Activated CD4-positive, alpha-beta T cell treated with anti-CD3 and anti-CD28 coated beads, Interleukin-2, amount 10 ng/mL, durations not matched to agents 24 days and 14 days (primary cell): ENCODE measurements around the gene CDC123. TPM values are rescaled to one million over a fixed set of nuclear protein-coding genes. Genes with fewer than 3 reads are reported as not detected.
"Not testable (repeated sequence)": the region's sequence is repeated elsewhere in the genome, so short reads cannot be mapped to it uniquely, and the experiment has no call there.

Experiments
- DNase-seq: peaks from one replicate; pipeline ENCODE4 v3.0.0; 2022
- H3K27ac Mint-ChIP-seq: one replicate; pipeline ENCODE4 v1.8.0; 2022; ENCODE audit warnings: mild to moderate bottlenecking, mixed read lengths
- H3K27me3 Mint-ChIP-seq: one replicate; pipeline ENCODE4 v1.8.0; 2022; ENCODE audit warnings: mixed read lengths
- H3K36me3 Mint-ChIP-seq: one replicate; pipeline ENCODE4 v1.8.0; 2022; ENCODE audit warnings: low read depth, mild to moderate bottlenecking, mixed read lengths
- H3K4me1 Mint-ChIP-seq: one replicate; pipeline ENCODE4 v1.8.0; 2021; ENCODE audit warnings: mixed read lengths
- H3K4me3 Mint-ChIP-seq: one replicate; pipeline ENCODE4 v1.8.0; 2022; ENCODE audit warnings: mild to moderate bottlenecking, moderate library complexity, mixed read lengths
- H3K9me3 Mint-ChIP-seq: one replicate; pipeline ENCODE4 v1.8.0; 2021; ENCODE audit warnings: mixed read lengths
- intact Hi-C: fragments of 100-400 bp; cut with micrococcal nuclease; formaldehyde crosslinking; loops from one replicate; pipeline ENCODE4 v1.15.1; 2023
- total RNA-seq: library from RNA; stranded (reverse); gene quantifications from 2 replicates; pipeline ENCODE4 v1.2.3, GENCODE V29; 2022

Gene CDC123
- total RNA-seq, 1 donor from 2014 or later, result 185 TPM

GRCh38 chr10:12200850-12201249 is 4.9 kb downstream of the CDC123 start:
- Mint-ChIP-seq H3K36me3 (peaks cover 59% of the 10 kb centered on the region), H3K4me3 (peak overlapping the region; percentile 31), H3K4me1 (peaks cover 36% of the 10 kb centered on the region), H3K27ac (no peak overlapping the region), H3K27me3 (no peaks in the 10 kb centered on the region), H3K9me3 (no peaks in the 10 kb centered on the region)
- no peak for DNase-seq
- intact Hi-C loops, result no loop called here

- no peaks in the 10 kb centered on the region for H3K9me3 Mint-ChIP-seq
- intact Hi-C loops, result no loop called here
- DNase-seq, result peak; percentile 64
- peaks cover 54% of the 10 kb centered on the region for H3K36me3 Mint-ChIP-seq
- peaks cover 35% of the 10 kb centered on the region for H3K4me1 Mint-ChIP-seq
- peak overlapping the region; percentile 31 for H3K4me3 Mint-ChIP-seq
- peak overlapping the region; percentile 81 for H3K27ac Mint-ChIP-seq
- no peaks in the 10 kb centered on the region for H3K27me3 Mint-ChIP-seq
Measured at GRCh38 chr10:12201543-12201942, 5.6 kb downstream of the CDC123 start.

- H3K4me1 Mint-ChIP-seq, result peaks cover 36% of the 10 kb centered on the region
- H3K4me3 Mint-ChIP-seq, result no peak overlapping the region
- H3K9me3 Mint-ChIP-seq, result no peaks in the 10 kb centered on the region
- H3K27ac Mint-ChIP-seq, result peak overlapping the region; percentile 20
- intact Hi-C loops, result no loop called here
- DNase-seq, result no peak
- peaks cover 57% of the 10 kb centered on the region for H3K36me3 Mint-ChIP-seq
- H3K27me3 Mint-ChIP-seq, result no peaks in the 10 kb centered on the region
Measured at GRCh38 chr10:12202226-12202625, 6.2 kb downstream of the CDC123 start.

GRCh38 chr10:12205082-12205481 is 9.1 kb downstream of the CDC123 start:
- H3K4me3 Mint-ChIP-seq, result no peak overlapping the region
- DNase-seq, result no peak
- H3K27me3 Mint-ChIP-seq, result no peaks in the 10 kb centered on the region
- peak overlapping the region; percentile 40 for H3K27ac Mint-ChIP-seq
- intact Hi-C loops, result no loop called here
- no peaks in the 10 kb centered on the region for H3K9me3 Mint-ChIP-seq
- peaks cover 68% of the 10 kb centered on the region for H3K36me3 Mint-ChIP-seq
- H3K4me1 Mint-ChIP-seq, result peaks cover 40% of the 10 kb centered on the region

GRCh38 chr10:12207114-12207513 is 11.1 kb downstream of the CDC123 start:
- Mint-ChIP-seq H3K4me1 (peaks cover 30% of the 10 kb centered on the region), H3K27ac (no peak overlapping the region), H3K9me3 (no peaks in the 10 kb centered on the region), H3K4me3 (no peak overlapping the region), H3K36me3 (peaks cover 67% of the 10 kb centered on the region), H3K27me3 (no peaks in the 10 kb centered on the region)
- intact Hi-C loops, result no loop called here
- no peak for DNase-seq

GRCh38 chr10:12208460-12208859 is 12.5 kb downstream of the CDC123 start:
- H3K4me1 Mint-ChIP-seq, result peaks cover 23% of the 10 kb centered on the region
- no peak for DNase-seq
- peak overlapping the region; percentile 60 for H3K27ac Mint-ChIP-seq
- no peaks in the 10 kb centered on the region for H3K27me3 Mint-ChIP-seq
- H3K36me3 Mint-ChIP-seq, result peaks cover 59% of the 10 kb centered on the region
- H3K9me3 Mint-ChIP-seq, result no peaks in the 10 kb centered on the region
- no peak overlapping the region for H3K4me3 Mint-ChIP-seq
- intact Hi-C loops, result no loop called here

GRCh38 chr10:12212454-12212853 is 16.5 kb downstream of the CDC123 start:
- no peaks in the 10 kb centered on the region for H3K27me3 Mint-ChIP-seq
- H3K9me3 Mint-ChIP-seq, result no peaks in the 10 kb centered on the region
- H3K27ac Mint-ChIP-seq, result no peak overlapping the region
- no peak overlapping the region for H3K4me3 Mint-ChIP-seq
- H3K4me1 Mint-ChIP-seq, result peaks cover 27% of the 10 kb centered on the region
- peaks cover 60% of the 10 kb centered on the region for H3K36me3 Mint-ChIP-seq
- DNase-seq, result no peak
- intact Hi-C loops, result no loop called here

- intact Hi-C loops, result loop anchor here (1.0 kb wide), 1 partner anchor 498 kb away; no protein-coding TSS in a partner anchor
- peaks cover 53% of the 10 kb centered on the region for H3K36me3 Mint-ChIP-seq
- no peak for DNase-seq
- no peaks in the 10 kb centered on the region for H3K9me3 Mint-ChIP-seq
- H3K4me3 Mint-ChIP-seq, result no peak overlapping the region
- H3K27me3 Mint-ChIP-seq, result no peaks in the 10 kb centered on the region
- H3K4me1 Mint-ChIP-seq, result peaks cover 19% of the 10 kb centered on the region
- no peak overlapping the region for H3K27ac Mint-ChIP-seq
Measured at GRCh38 chr10:12213621-12214020, 17.6 kb downstream of the CDC123 start.

- no peak overlapping the region for H3K4me3 Mint-ChIP-seq
- intact Hi-C loops, result loop anchor here (1.0 kb wide), 1 partner anchor 497 kb away; no protein-coding TSS in a partner anchor
- H3K36me3 Mint-ChIP-seq, result peaks cover 54% of the 10 kb centered on the region
- H3K27me3 Mint-ChIP-seq, result no peaks in the 10 kb centered on the region
- DNase-seq, result no peak
- peak overlapping the region; percentile 80 for H3K27ac Mint-ChIP-seq
- peaks cover 15% of the 10 kb centered on the region for H3K4me1 Mint-ChIP-seq
- H3K9me3 Mint-ChIP-seq, result no peaks in the 10 kb centered on the region
Measured at GRCh38 chr10:12214093-12214492, 18.1 kb downstream of the CDC123 start.

GRCh38 chr10:12214763-12215218 is 18.8 kb downstream of the CDC123 start:
- Mint-ChIP-seq H3K9me3 (no peaks in the 10 kb centered on the region), H3K36me3 (peaks cover 54% of the 10 kb centered on the region), H3K27ac (peak overlapping the region; percentile 80), H3K27me3 (no peaks in the 10 kb centered on the region), H3K4me3 (peak overlapping the region; percentile 68), H3K4me1 (peaks cover 14% of the 10 kb centered on the region)
- intact Hi-C loops, result loop anchor here (1.0 kb wide), 1 partner anchor 497 kb away; no protein-coding TSS in a partner anchor
- DNase-seq, result peak; percentile 82

GRCh38 chr10:12218991-12219390 is 23.0 kb downstream of the CDC123 start:
- Mint-ChIP-seq H3K4me1 (peaks cover 17% of the 10 kb centered on the region), H3K9me3 (no peaks in the 10 kb centered on the region), H3K4me3 (no peak overlapping the region), H3K27ac (no peak overlapping the region), H3K27me3 (no peaks in the 10 kb centered on the region), H3K36me3 (peaks cover 58% of the 10 kb centered on the region)
- no peak for DNase-seq
- intact Hi-C loops, result no loop called here

GRCh38 chr10:12221323-12222298 is 25.6 kb downstream of the CDC123 start:
- H3K9me3 Mint-ChIP-seq, result no peaks in the 10 kb centered on the region
- H3K4me1 Mint-ChIP-seq, result peaks cover 5% of the 10 kb centered on the region
- no peak overlapping the region for H3K4me3 Mint-ChIP-seq
- intact Hi-C loops, result no loop called here
- H3K27me3 Mint-ChIP-seq, result no peaks in the 10 kb centered on the region
- peaks cover 61% of the 10 kb centered on the region for H3K36me3 Mint-ChIP-seq
- DNase-seq, result no peak
- peak overlapping the region; percentile 2 for H3K27ac Mint-ChIP-seq

- Mint-ChIP-seq H3K4me1 (peaks cover 4% of the 10 kb centered on the region), H3K4me3 (no peak overlapping the region), H3K9me3 (no peaks in the 10 kb centered on the region), H3K36me3 (peaks cover 53% of the 10 kb centered on the region), H3K27ac (no peak overlapping the region), H3K27me3 (no peaks in the 10 kb centered on the region)
- intact Hi-C loops, result no loop called here
- DNase-seq, result no peak
Measured at GRCh38 chr10:12225444-12225843, 29.5 kb downstream of the CDC123 start.

GRCh38 chr10:12226438-12226837 is 30.4 kb downstream of the CDC123 start:
- H3K27ac Mint-ChIP-seq, H3K27me3 Mint-ChIP-seq, H3K4me3 Mint-ChIP-seq, H3K4me1 Mint-ChIP-seq, intact Hi-C loops, DNase-seq, H3K9me3 Mint-ChIP-seq: not testable (repeated sequence)
- H3K36me3 Mint-ChIP-seq, result peaks cover 51% of the 10 kb centered on the region
